HG03159 (cell line): ENCODE measurements around the gene SRPRA.

Source experiments
- ATAC-seq: cut with Tn5 transposase; IDR thresholded peaks from one replicate; pipeline ENCODE4 v1.9.1; 2021; ENCODE audit warnings: mild to moderate bottlenecking, moderate library complexity; ENCODE audit not compliant: unreplicated experiment

The SRPRA gene

GRCh38 chr11:126232683-126233082 lies 36.0 kb downstream of the SRPRA start:
- ATAC-seq = no peak

GRCh38 chr11:126231725-126232459 lies 36.8 kb downstream of the SRPRA start:
- ATAC-seq = no peak

- ATAC-seq = no peak
Observed at GRCh38 chr11:126229858-126230540, 38.7 kb downstream of the SRPRA start.

- ATAC-seq = no peak
Observed at GRCh38 chr11:126226334-126227084, 42.2 kb downstream of the SRPRA start.

GRCh38 chr11:126225295-126225665 lies 43.4 kb downstream of the SRPRA start:
- no peak for ATAC-seq

- no peak for ATAC-seq
Observed at GRCh38 chr11:126224647-126225294, 43.9 kb downstream of the SRPRA start.

- ATAC-seq = no peak
Observed at GRCh38 chr11:126219547-126219946, 49.1 kb downstream of the SRPRA start.

GRCh38 chr11:126217491-126217890 lies 51.2 kb downstream of the SRPRA start:
- no peak for ATAC-seq

GRCh38 chr11:126216526-126217305 lies 52.0 kb downstream of the SRPRA start:
- no peak for ATAC-seq

- no peak for ATAC-seq
Observed at GRCh38 chr11:126214841-126215240, 53.9 kb downstream of the SRPRA start.

- ATAC-seq = no peak
Observed at GRCh38 chr11:126214441-126214840, 54.3 kb downstream of the SRPRA start.
